GM21447 (cell line): ENCODE measurements around the gene USP5.
"Not testable (repeated sequence)": the region's sequence is repeated elsewhere in the genome, so short reads cannot be mapped to it uniquely, and the experiment has no call there.

Source experiments
- ATAC-seq: cut with Tn5 transposase; IDR thresholded peaks from one replicate; pipeline ENCODE4 v1.9.1; 2021; ENCODE audit not compliant: unreplicated experiment

USP5 gene

DNA sequence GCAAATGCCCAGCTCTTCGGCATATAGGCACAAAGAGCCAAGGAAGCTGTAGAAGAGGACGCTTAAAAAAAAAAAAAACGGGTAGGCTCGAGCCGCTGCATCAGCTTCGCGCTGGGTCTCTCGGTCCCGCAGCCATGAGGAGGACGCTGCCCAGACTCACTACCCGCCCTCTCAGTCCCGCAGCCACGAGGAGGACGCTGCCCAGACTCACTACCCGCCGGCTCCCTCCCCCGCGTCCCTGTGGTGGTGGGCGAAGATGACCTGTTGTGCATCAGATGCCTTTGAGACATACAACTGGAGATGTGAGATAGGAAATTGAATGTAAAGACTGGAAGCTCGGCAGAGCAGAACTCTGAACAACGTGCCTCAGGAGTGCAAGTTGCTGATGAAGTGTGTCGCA, 32.6 kb downstream of the USP5 start:
- no peak for ATAC-seq

DNA sequence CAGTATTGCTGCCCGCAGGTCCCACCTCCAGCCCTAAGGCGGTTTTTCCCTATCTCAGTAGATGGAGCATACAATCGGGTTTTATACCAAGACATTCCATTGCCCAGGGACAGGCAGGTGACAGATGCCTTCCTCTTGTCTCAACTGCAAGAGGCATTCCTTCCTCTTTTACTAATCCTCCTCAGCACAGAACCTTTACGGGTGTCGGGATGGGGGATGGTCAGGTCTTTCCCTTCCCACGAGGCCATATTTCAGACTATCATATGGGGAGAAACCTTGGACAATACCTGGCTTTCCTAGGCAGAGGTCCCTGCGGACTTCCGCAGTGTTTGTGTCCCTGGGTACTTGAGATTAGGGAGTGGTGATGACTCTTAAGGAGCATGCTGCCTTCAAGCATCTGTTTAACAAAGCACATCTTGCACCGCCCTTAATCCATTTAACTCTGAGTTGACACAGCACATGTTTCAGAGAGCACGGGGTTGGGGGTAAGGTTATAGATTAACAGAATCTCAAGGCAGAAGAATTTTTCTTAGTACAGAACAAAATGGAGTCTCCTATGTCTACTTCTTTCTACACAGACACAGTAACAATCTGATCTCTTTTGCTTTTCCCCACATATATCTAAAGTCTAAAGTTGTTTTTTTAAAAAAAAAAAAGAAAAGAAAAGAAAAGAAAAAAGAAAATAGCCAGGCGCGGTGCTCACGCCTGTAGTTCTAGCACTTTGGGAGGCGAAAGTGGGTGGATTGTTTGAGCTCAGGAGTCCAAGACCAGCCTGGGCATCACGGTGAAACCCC, 34.5 kb downstream of the USP5 start:
- ATAC-seq, result not testable (repeated sequence)

GRCh38 chr12:6887460-6887859, 35.5 kb downstream of the USP5 start:
- ATAC-seq, result no peak

DNA sequence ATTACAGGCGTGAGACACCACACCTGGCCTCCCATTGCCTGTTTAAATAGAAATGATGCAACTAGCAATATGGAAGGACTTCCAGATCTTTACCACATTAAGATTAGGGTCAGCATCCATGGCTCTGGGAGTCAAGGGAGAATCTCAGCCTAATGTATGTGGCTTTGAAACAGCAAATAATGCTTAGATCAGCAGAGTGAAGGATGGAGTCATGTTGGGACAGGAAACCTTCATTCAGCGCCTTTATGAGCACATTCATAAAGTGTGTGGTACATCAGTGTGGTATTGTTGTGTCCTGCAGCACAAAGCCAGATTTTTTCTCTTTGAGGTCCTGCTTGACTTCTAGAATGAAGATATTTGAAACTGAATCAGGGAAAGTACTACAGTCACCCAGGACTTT, 36.4 kb downstream of the USP5 start:
- ATAC-seq, result no peak

GRCh38 chr12:6888794-6889193, 36.8 kb downstream of the USP5 start:
- not testable (repeated sequence) for ATAC-seq

DNA sequence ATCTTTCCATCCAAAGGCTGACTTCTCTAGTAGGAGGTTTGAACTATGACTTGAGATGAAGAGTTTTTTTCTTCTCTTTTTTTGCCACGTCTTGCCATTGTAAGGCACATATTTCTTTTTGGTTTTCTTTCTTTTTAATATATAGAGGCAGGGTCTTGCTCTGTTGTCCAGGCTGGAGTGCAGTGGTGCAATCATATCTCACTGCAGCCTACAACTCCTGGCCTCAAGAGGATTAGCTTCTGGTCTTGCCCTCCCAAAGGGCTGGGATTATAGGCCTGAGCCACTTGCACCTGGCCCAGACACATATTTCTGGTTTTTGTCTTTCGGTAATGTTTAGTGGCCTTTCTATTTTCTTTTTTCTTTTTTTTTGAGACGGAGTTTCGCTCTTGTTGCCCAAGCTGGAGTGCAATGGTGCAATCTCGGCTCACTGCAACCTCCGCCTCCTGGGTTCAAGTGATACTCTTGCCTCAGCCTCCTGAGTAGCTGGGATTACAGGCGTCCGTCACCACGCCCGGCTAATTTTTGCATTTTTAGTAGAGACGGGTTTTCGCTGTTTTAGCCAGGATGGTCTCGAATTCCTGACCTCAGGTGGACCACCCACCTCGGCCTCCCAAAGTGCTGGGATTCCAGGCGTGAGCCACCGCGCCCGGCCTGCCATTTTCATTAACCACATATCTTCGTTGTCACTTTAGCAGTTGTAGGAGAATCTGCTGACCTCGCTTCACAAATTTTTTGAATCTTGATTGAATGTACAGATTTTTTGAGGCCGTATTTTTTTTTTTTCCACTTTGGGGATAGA, 38.0 kb downstream of the USP5 start:
- not testable (repeated sequence) for ATAC-seq

DNA sequence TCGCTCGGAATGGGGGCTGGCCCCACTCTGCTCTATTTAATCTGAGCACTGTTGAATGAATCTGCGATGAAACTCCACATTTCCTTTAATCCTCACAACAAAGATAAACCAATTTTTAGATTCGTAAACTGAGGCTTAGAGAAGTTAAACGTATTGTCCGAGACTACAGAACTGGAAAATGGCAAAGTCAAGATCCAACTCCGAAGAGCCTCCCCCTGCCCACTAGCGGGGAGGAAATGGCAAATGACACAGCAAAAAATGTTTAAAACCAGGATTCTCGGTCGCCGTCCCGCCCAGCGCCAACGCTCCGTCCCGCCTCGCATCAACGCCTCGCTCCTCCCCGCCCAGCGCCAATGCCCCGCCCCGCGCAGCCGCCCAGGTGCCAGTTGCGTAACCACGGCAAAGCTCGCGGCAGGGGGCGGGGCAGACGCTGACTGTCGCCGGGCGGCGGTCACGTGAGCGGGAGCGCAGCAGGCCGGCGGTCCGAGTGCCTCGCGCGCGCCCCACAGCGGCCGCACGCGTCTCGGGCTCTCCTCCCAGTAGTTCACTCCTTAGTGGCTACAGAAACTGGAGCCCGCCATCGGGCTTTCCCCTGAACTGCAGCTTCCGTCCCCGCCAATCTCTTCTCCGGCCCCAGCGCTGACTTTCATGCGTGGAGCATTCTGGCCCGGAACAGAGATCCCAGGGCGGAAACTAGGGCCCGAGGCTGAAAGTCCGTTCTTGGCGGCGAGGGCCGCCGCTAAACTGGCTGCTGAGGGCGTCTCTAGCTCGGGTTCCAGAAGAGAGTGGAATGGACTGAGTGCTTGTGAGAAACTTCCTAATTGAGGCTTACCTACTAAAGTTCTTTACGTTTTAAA, 39.1 kb downstream of the USP5 start:
- peak; percentile 92 for ATAC-seq

- ATAC-seq, result no peak
Measured at GRCh38 chr12:6891646-6892001, 39.7 kb downstream of the USP5 start.

- ATAC-seq, result not testable (repeated sequence)
Measured at GRCh38 chr12:6892683-6893082, 40.7 kb downstream of the USP5 start.

GRCh38 chr12:6894321-6894720, 42.4 kb downstream of the USP5 start:
- ATAC-seq, result no peak

DNA sequence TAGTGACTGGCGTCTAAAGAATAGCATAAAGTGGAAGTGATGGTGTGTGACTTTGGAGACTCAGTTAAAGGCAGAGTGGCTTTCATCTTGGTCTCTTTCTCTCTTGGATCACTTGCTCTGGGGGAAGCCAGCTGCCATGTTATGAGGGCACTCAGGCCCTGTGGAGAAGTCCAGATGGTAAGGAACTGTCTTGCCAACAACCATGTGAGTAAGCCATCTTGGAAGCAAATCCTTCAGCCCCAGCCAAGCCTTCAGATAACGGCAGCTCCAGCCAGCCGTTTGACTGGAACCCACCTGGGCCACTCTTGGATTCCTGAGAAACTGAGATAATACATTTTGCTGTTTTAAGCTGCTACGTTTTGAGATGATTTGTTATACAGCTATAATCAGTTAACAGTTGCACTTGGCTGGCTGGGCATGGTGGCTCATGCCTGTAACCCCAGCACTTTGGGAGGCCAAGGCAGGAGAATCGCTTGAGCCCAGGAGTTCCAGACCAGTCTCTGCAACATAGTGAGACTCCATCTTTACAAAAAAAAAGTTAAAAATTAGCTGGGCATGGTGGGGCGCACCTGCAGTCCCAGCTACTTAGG, 45.0 kb downstream of the USP5 start:
- ATAC-seq, result no peak

- no peak for ATAC-seq
Measured at GRCh38 chr12:6899427-6899826, 47.5 kb downstream of the USP5 start.

DNA sequence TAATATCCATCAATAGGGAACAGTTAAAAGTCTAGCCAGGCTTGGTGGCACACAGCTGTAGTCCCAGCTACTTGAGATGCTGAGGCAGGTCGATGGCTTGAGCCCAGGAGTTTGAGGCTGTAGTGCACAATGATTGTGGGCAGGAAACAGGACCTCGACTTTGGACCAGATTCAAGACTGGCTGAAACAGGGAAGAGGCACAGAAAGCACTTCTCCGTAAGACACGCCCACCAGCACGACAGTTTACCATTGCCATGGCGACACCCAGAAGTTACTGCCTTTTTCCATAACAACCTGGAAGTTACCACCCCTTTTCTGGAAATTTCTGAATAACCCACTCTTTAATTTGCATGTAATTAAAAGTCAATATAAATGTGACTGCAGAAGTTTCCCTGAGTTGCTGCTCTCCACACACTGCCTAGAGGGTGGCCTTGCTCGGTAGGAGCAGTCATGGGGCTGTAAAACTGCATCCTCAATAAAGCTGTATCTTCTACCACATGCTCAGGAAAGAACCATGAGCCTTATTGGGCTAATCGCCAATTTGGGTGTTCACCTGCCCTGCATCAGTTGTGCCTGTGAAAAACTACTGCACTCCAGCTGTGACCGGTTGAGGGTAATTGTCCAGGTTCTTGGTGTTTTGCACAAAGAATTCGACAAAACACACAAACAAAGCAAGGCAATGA, 48.0 kb downstream of the USP5 start:
- no peak for ATAC-seq

GRCh38 chr12:6902448-6902847, 50.5 kb downstream of the USP5 start:
- no peak for ATAC-seq

GRCh38 chr12:6903722-6904121, 51.8 kb downstream of the USP5 start:
- no peak for ATAC-seq

- peak; percentile 95 for ATAC-seq
Measured at GRCh38 chr12:6904280-6905276, 52.6 kb downstream of the USP5 start, which contains the start of gene LRRC23. LRRC23 (plus strand) TSS chr12:6904822; CDS start chr12:6905634, 812 bp downstream.

- no peak for ATAC-seq
Measured at GRCh38 chr12:6905414-6906040, 53.6 kb downstream of the USP5 start.

DNA sequence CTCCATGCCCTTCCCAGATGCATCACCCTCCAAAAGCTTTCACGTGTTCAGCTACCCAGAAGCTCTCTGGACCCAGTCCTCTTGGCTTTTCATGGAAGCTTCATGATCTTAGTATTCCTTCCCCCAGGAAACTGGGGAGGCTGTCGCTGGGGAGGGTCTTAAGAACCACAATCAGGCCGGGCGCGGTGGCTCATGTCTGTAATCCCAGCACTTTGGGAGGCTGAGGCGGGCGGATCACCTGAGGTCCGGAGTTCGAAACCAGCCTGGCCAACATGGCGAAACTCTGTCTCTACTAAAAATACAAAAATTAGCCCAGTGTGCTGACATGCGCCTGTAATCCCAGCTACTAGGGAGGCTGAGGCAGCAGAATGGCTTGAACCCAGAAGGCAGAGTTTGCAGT, 56.2 kb downstream of the USP5 start:
- not testable (repeated sequence) for ATAC-seq
